Tibial artery (tissue), 4 donors: ENCODE measurements around the gene KIF23.

Source experiments
- DNase-seq, 2 donors: peaks; one replicate each; pipeline ENCODE4 v3.0.0-alpha.2; 2019
- H3K27ac ChIP-seq, 2 donors: fragments of 200-600 bp; sonication (generic) in 1 of 2; 1 replicate in 1 of 2; 2 replicates in 1 of 2; pipeline ENCODE4 v1.5.1; 2018 to 2019; ENCODE audit warnings: mild to moderate bottlenecking in 1 of 2
- H3K27me3 ChIP-seq, 2 donors: fragments of 200-600 bp; sonication (generic) in 1 of 2; one replicate each; pipeline versions ENCODE4 v1.5.1 to v1.6.0; 2016 to 2019
- H3K36me3 ChIP-seq, 3 donors: fragments of 200-600 bp; sonication (generic) in 2 of 3; one replicate each; pipeline ENCODE4 v1.5.1; 2016 to 2019; ENCODE audit warnings: mild to moderate bottlenecking in 2 of 3
- H3K4me1 ChIP-seq, 4 donors: fragments of 200-600 bp; sonication (generic) in 2 of 4; 1 replicate in 3 of 4; 2 replicates in 1 of 4; pipeline ENCODE4 v1.5.1; 2016 to 2019
- H3K4me3 ChIP-seq, 2 donors: fragments of 200-600 bp; sonication (generic) in 1 of 2; 1 replicate in 1 of 2; 2 replicates in 1 of 2; pipeline ENCODE4 v1.5.1; 2018 to 2019; ENCODE audit warnings: mild to moderate bottlenecking in 2 of 2
- H3K9me3 ChIP-seq, 3 donors: fragments of 200-600 bp; sonication (generic) in 1 of 3; one replicate each; pipeline ENCODE4 v1.5.1; 2016 to 2019
- intact Hi-C: fragments of 100-400 bp; cut with DNase I; formaldehyde crosslinking; loops from one replicate; pipeline ENCODE4 v1.15.0; 2023; ENCODE audit warnings: low total_unique reads
- TF ChIP-seq, protein P1 (sequence below), 2 experiments: fragments of 200-600 bp in 1 of 2; fragments of 450-650 bp in 1 of 2; IDR thresholded peaks; one replicate each; pipeline ENCODE4 v1.5.1; 2017 to 2019; ENCODE audit warnings: antibody characterized with exemption in 2 of 2, mild to moderate bottlenecking in 1 of 2, moderate library complexity in 1 of 2

The KIF23 gene

GRCh38 chr15:69422336-69422895 lies 8.3 kb downstream of the KIF23 start:
- Histone ChIP-seq H3K4me1 (peaks cover 0 to 8% (median 0%) of the 10 kb centered on the region in 4 donors), H3K36me3 (peaks cover 0 to 15% (median 0%) of the 10 kb centered on the region in 3 donors), H3K9me3 (no peaks in the 10 kb centered on the region), H3K27ac (no peak overlapping the region), H3K4me3 (no peak overlapping the region), H3K27me3 (no peaks in the 10 kb centered on the region)
- intact Hi-C loops: no loop called here
- TF ChIP-seq, protein P1, sequence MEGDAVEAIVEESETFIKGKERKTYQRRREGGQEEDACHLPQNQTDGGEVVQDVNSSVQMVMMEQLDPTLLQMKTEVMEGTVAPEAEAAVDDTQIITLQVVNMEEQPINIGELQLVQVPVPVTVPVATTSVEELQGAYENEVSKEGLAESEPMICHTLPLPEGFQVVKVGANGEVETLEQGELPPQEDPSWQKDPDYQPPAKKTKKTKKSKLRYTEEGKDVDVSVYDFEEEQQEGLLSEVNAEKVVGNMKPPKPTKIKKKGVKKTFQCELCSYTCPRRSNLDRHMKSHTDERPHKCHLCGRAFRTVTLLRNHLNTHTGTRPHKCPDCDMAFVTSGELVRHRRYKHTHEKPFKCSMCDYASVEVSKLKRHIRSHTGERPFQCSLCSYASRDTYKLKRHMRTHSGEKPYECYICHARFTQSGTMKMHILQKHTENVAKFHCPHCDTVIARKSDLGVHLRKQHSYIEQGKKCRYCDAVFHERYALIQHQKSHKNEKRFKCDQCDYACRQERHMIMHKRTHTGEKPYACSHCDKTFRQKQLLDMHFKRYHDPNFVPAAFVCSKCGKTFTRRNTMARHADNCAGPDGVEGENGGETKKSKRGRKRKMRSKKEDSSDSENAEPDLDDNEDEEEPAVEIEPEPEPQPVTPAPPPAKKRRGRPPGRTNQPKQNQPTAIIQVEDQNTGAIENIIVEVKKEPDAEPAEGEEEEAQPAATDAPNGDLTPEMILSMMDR (IDR thresholded peaks at IDR 0.05): no peak
- no peak for DNase-seq

DNA sequence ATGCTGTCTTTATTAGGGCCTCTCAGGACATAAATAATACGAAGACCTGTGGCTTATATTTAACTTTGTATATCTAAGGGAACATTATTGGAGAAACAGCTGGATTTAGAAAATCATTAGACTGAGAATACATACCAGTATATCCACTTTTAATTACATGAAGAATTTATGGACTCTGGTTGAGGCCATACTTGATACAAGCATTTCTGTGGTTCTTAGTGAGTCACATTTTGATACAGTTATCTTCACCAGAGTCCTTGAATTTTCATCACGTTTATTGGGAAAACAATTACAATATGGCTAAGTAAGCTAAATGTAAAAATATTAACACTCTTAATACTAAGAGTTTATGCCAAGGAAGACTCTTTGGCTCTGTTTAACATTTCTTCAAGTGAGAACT lies 9.9 kb downstream of the KIF23 start:
- Histone ChIP-seq H3K4me3 (no peak overlapping the region), H3K9me3 (no peaks in the 10 kb centered on the region), H3K27me3 (no peaks in the 10 kb centered on the region), H3K4me1 (no peaks in the 10 kb centered on the region), H3K36me3 (peaks cover 0 to 15% (median under 1%) of the 10 kb centered on the region in 3 donors), H3K27ac (no peak overlapping the region)
- no peak for DNase-seq
- intact Hi-C loops: no loop called here
- TF ChIP-seq, protein P1 (IDR thresholded peaks at IDR 0.05): no peak

DNA sequence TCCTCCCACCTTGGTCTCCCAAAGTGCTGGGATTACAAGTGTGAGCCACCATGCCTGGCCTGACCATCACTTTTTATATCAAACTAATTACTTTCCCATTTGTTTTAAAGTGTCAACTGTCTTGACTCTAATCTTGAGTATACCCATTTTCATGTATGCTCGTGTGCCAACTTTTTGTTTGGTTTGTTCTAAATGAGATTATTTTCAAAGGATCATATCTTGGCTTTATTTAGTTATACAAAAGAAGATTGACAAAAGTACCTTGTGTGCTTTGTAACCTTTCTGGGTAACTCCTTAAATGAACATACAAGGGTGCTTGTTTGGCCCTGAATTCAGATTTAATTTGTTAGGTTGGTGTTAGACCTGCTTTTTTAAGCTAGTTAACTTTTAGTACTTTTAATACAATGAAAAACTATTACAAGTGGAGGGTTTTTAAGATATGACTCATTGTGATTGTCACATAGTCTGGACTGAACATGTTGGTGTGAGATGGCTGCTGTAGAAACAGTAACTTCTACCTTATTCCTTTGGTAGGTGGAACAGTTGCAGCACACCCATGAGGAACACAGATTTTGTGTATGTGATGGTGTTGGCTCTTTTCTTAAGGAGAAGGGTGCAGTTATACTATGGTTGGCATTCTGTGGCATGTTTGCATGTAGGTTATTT lies 10.7 kb downstream of the KIF23 start:
- intact Hi-C loops: no loop called here
- Histone ChIP-seq H3K9me3 (no peaks in the 10 kb centered on the region), H3K36me3 (peaks cover 4 to 15% (median 4%) of the 10 kb centered on the region in 3 donors), H3K27me3 (no peaks in the 10 kb centered on the region), H3K4me1 (no peaks in the 10 kb centered on the region), H3K4me3 (no peak overlapping the region), H3K27ac (no peak overlapping the region)
- DNase-seq: no peak
- TF ChIP-seq, protein P1 (IDR thresholded peaks at IDR 0.05): no peak

DNA sequence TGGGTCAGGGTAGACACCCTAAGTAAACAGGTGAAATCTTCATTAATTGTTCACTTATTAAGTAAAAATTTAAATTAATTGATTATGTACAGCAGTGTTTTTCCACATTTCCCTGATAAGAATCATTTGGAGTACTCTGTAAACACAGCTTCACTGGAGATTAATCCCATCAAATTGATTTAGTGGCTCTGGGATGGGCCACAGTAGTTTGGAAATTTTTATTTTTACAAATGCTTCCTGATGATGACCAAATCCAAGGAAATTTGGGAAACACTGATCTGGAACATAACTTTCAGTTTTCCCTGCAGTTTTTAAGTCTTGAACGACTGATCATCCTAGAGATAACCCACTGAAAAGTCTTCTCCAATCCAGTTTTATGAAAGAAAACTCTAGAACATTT lies 19.7 kb downstream of the KIF23 start:
- H3K27me3 ChIP-seq: no peaks in the 10 kb centered on the region
- intact Hi-C loops: no loop called here
- no peak for DNase-seq
- no peak overlapping the region for H3K27ac ChIP-seq
- peaks cover 4 to 21% (median 9%) of the 10 kb centered on the region in 3 donors for H3K36me3 ChIP-seq
- H3K4me3 ChIP-seq: no peak overlapping the region
- H3K9me3 ChIP-seq: no peaks in the 10 kb centered on the region
- TF ChIP-seq, protein P1 (IDR thresholded peaks at IDR 0.05): no peak
- no peaks in the 10 kb centered on the region for H3K4me1 ChIP-seq

DNA sequence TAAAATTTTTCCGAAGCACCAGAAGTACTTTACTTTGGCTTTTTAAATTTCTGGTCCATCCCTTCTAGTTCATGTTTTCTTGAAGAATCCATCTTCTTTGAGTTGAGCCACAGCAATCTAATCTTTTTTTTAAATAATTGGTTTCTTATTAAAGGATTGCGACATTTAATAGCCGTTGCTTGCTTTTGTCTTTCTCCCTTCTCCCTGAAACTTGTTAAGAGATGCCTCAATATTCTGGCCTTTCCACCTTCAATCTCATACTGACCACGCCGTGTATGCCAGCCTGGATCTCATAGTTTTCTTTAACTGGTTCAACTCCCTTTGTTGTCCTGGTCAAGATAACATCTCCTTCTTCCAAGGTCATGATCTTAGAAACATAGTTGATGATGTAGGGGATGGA lies 20.1 kb downstream of the KIF23 start:
- Histone ChIP-seq H3K27me3 (no peaks in the 10 kb centered on the region), H3K36me3 (peaks cover 2 to 22% (median 9%) of the 10 kb centered on the region in 3 donors), H3K27ac (no peak overlapping the region), H3K9me3 (no peaks in the 10 kb centered on the region), H3K4me3 (no peak overlapping the region), H3K4me1 (no peaks in the 10 kb centered on the region)
- TF ChIP-seq, protein P1 (IDR thresholded peaks at IDR 0.05): no peak
- intact Hi-C loops: no loop called here
- DNase-seq: no peak
